ENCODE measurements around the gene TBC1D12.

- TF ChIP-seq POLR2AphosphoS5 (IDR thresholded peaks at IDR 0.05; ENCODE audit: insufficient read depth in 1 of 2, low read depth in 1 of 2) (no peak), POLR2A (IDR thresholded peaks at IDR 0.05) (no peak), CTCF (IDR thresholded peaks at IDR 0.05) (no peak)
These were observed 54.6 kb downstream of the TBC1D12 start for GRCh38 chr10:94456942-94457341.

Data from vagina (tissue), 2 donors.